ENCODE data around the gene DOCK3. TPM values are rescaled to one million over a fixed set of nuclear protein-coding genes. Genes with fewer than 3 reads are reported as not detected.

Gene DOCK3
- total RNA-seq, 1 donor from 2014 or later, result 0.98 TPM

DNA sequence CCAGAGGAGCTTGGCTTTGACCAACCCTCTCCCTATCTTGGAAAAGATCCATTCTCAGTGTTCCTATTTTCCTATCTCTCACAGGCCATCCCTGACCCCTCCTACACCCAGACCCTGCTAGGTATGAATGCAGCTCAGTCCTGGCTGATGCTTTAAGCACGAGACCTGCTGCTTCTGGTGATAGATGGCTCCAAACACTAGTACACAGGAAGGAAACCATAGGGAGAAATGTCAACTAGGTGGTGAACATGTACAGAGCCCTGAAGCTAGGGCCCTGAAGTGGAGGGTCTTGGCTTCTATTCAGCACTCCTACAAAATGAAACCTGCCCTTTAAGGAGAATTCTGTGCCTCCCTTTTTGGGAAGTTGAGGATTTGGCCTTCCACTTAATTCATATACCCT, 662.9 kb downstream of the DOCK3 start:
- TF ChIP-seq POLR2A (IDR thresholded peaks at IDR 0.05) (no peak), POLR2AphosphoS5 (IDR thresholded peaks at IDR 0.05; ENCODE audit: insufficient read depth in 1 of 2, low read depth in 1 of 2) (no peak)
- TF ChIP-seq, protein P1, sequence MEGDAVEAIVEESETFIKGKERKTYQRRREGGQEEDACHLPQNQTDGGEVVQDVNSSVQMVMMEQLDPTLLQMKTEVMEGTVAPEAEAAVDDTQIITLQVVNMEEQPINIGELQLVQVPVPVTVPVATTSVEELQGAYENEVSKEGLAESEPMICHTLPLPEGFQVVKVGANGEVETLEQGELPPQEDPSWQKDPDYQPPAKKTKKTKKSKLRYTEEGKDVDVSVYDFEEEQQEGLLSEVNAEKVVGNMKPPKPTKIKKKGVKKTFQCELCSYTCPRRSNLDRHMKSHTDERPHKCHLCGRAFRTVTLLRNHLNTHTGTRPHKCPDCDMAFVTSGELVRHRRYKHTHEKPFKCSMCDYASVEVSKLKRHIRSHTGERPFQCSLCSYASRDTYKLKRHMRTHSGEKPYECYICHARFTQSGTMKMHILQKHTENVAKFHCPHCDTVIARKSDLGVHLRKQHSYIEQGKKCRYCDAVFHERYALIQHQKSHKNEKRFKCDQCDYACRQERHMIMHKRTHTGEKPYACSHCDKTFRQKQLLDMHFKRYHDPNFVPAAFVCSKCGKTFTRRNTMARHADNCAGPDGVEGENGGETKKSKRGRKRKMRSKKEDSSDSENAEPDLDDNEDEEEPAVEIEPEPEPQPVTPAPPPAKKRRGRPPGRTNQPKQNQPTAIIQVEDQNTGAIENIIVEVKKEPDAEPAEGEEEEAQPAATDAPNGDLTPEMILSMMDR (IDR thresholded peaks at IDR 0.05), result no peak
- Histone ChIP-seq H3K27me3 (no peaks in the 10 kb centered on the region), H3K27ac (no peak overlapping the region), H3K4me1 (peaks cover 14% of the 10 kb centered on the region), H3K4me3 (no peak overlapping the region), H3K36me3 (no peaks in the 10 kb centered on the region), H3K9me3 (no peaks in the 10 kb centered on the region)
- intact Hi-C loops (cut with DNase I), result no loop called here
- peak; percentile 60 to 79 for DNase-seq (ENCODE audit: extremely low spot score in 2 of 2)

DNA sequence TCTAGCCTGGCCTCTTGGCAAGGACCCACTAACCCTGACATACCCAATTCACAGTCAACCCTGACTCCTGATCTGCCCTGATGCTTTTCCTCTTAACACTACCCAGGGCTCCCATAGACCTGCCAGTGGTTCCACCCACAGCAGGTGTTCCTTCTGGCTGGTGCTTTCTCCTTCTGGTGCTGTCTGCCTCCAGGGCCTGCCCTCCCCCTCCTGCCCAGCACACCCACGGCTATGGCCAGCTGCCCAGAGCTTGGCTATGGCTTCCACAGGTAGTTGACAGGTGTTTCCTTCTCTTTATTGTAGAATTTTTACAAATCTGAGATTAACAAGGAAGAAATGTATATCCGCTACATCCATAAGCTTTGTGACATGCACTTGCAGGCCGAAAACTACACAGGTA, 663.9 kb downstream of the DOCK3 start:
- intact Hi-C loops (cut with DNase I), result no loop called here
- no peaks in the 10 kb centered on the region for H3K9me3 ChIP-seq
- TF ChIP-seq, protein P1 (IDR thresholded peaks at IDR 0.05), result no peak
- no peak for TF ChIP-seq POLR2A (IDR thresholded peaks at IDR 0.05)
- no peak for TF ChIP-seq POLR2AphosphoS5 (IDR thresholded peaks at IDR 0.05; ENCODE audit: insufficient read depth in 1 of 2, low read depth in 1 of 2)
- H3K36me3 ChIP-seq, result no peaks in the 10 kb centered on the region
- H3K4me1 ChIP-seq, result peaks cover 14% of the 10 kb centered on the region
- DNase-seq (ENCODE audit: extremely low spot score in 2 of 2), result peak; percentile 34 to 60
- H3K4me3 ChIP-seq, result no peak overlapping the region
- H3K27me3 ChIP-seq, result no peaks in the 10 kb centered on the region
- H3K27ac ChIP-seq, result no peak overlapping the region

DNA sequence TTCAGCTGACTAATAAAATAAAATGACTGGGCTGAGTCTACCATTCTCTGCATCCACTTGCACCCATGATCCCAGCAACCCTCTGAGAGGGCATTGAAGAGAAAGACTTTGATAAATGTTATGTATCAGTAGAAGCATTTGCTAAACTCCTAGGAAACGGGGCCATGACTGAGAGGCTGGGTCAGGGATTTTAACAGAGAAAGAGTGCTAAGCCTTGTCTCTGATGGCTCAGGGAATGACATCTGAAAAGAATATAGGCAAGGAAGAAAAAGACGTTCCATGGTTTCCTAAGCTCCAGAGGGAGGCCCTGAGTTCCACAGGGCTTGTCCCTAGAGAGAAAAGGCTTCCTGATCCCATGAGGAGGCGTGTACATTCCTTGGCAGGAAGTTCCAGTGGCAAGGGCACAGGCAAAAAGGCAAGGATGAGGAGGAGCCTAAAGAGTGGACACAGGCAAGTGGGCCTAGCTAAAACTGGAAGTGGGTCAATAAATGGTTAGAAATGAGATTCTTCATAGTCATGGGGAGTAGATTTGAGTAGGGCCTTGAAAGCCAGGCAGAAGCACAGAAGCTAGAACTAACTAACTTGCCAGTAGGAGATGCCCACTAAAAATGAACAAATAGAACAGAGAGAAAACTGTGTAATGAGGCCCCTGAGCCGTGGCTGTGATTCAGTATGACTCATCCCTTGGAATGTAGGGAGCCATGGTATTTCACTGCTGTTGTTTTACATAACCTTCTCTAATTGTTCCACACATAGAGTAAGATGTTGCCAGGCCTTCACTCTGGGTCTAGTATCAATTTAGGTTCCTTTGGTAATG, 665.5 kb downstream of the DOCK3 start:
- peak; percentile 61 to 70 for DNase-seq (ENCODE audit: extremely low spot score in 2 of 2)
- no peak overlapping the region for H3K4me3 ChIP-seq
- TF ChIP-seq POLR2AphosphoS5 (IDR thresholded peaks at IDR 0.05; ENCODE audit: insufficient read depth in 1 of 2, low read depth in 1 of 2) (no peak), POLR2A (IDR thresholded peaks at IDR 0.05) (no peak)
- TF ChIP-seq, protein P1 (IDR thresholded peaks at IDR 0.05), result no peak
- peak overlapping the region; percentile 2 for H3K27ac ChIP-seq
- no peaks in the 10 kb centered on the region for H3K9me3 ChIP-seq
- peaks cover 14% of the 10 kb centered on the region for H3K4me1 ChIP-seq
- no peaks in the 10 kb centered on the region for H3K36me3 ChIP-seq
- intact Hi-C loops (cut with DNase I), result no loop called here
- H3K27me3 ChIP-seq, result no peaks in the 10 kb centered on the region

DNA sequence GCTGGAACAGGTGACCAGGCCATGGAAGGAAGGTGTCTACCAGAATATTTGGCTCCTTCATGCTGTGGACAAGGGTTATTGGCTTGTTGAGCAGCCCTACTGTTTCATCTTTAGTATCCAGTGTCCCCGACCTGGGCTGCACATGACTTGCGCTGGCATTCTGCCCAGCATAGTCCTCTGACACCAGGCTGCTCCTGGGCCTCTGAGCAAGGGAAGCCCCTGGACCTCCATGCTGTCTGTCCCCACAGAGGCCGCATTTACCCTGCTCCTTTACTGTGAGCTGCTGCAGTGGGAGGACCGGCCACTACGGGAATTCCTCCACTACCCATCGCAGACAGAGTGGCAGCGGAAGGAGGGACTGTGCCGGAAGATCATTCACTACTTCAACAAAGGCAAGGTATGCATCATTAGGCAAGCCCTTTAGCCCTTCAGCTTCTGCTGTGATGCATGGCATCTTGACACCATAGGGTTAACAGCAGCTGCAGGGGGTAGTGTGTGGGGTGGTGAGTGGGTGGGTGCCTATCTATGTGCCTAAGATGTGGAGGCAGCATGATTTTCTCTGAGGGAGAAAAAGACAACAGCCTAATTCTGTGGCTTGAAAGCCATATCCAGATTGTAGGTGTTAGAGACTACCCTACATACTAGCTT, 666.4 kb downstream of the DOCK3 start:
- Histone ChIP-seq H3K9me3 (no peaks in the 10 kb centered on the region), H3K27ac (no peak overlapping the region), H3K36me3 (no peaks in the 10 kb centered on the region), H3K4me3 (no peak overlapping the region), H3K4me1 (peaks cover 14% of the 10 kb centered on the region), H3K27me3 (no peaks in the 10 kb centered on the region)
- TF ChIP-seq POLR2AphosphoS5 (IDR thresholded peaks at IDR 0.05; ENCODE audit: insufficient read depth in 1 of 2, low read depth in 1 of 2) (no peak), POLR2A (IDR thresholded peaks at IDR 0.05) (no peak)
- TF ChIP-seq, protein P1 (IDR thresholded peaks at IDR 0.05), result no peak
- DNase-seq (ENCODE audit: extremely low spot score in 2 of 2), result peak; percentile 64 to 82
- intact Hi-C loops (cut with DNase I), result no loop called here

Measured in vagina (tissue), 2 donors.